K562 (cell line): ENCODE data around the gene PARP15. TPM values are rescaled to one million over a fixed set of nuclear protein-coding genes. Genes with fewer than 3 reads are reported as not detected.

Experiments used
- ATAC-seq: fragments of 200-7000 bp; cut with Tn5 transposase; 3 replicates; pipeline ENCODE4 v1.9.1; 2020; ENCODE audit warnings: moderate library complexity
- BruUV-seq: library from RNA; stranded (reverse); fragments of 400-500 nt; replicated peaks from 2 replicates; lab custom pipeline; 2021; lab: Mats Ljungman, UMichigan
- CTCF ChIA-PET: fragments of 300-600 bp; formaldehyde crosslinking; extraction: SDS; loops from one replicate; lab custom pipeline; 2021; ENCODE audit warnings: low intra/inter-chr PET ratio; lab: Yijun Ruan, JAX
- POLR2A ChIA-PET: fragments of 300-600, 350-650 bp; sonication (Branson Sonifier 250); formaldehyde crosslinking; extraction: SDS; loops from one replicate; lab custom pipeline; 2021; ENCODE audit warnings: antibody characterized with exemption, inconsistent platforms; lab: Yijun Ruan, JAX
- DNase-seq, 4 experiments: peaks; one replicate each; pipeline versions ENCODE4 v3.0.0 to v3.0.0-alpha.2; 2011 to 2018; ENCODE audit warnings: low spot score in 3 of 4, mixed read lengths in 3 of 4; ENCODE audit errors: extremely low read depth in 1 of 4
- FAIRE-seq: peaks from 2 replicates; lab custom pipeline; 2011; peaks lifted over from hg19 to GRCh38; lab: Jason Lieb, UNC
- H2AFZ ChIP-seq: 2 replicates; pipeline ENCODE4 v1.6.0; 2011; ENCODE audit warnings: low read depth, low read length, control low read depth, inconsistent platforms
- H3K27ac ChIP-seq: fragments of 200-600 bp; 3 replicates; pipeline ENCODE4 v1.8.0; 2011; ENCODE audit warnings: low read depth, mild to moderate bottlenecking, control low read depth, inconsistent platforms, low read length, moderate library complexity, mixed read lengths; ENCODE audit errors: extremely low read depth
- H3K27me3 ChIP-seq, 2 experiments: fragments of 300-600 bp in 1 of 2; 2 replicates in 1 of 2; 3 replicates in 1 of 2; pipeline versions ENCODE4 v1.6.0 to v1.8.0; 2011; ENCODE audit warnings: inconsistent platforms in 2 of 2, low read length in 2 of 2, mild to moderate bottlenecking in 1 of 2, mixed read lengths in 1 of 2, moderate library complexity in 1 of 2; ENCODE audit not compliant: control insufficient read depth in 2 of 2, insufficient read depth in 2 of 2
- H3K36me3 ChIP-seq: fragments of 300-600 bp; 3 replicates; pipeline ENCODE4 v1.8.0; 2011; ENCODE audit warnings: mild to moderate bottlenecking, low read length, inconsistent platforms; ENCODE audit not compliant: control insufficient read depth, insufficient read depth
- H3K4me1 ChIP-seq, 2 experiments: fragments of 200-600 bp in 1 of 2; replicated peaks in 1 of 2; 2 replicates in 1 of 2; 3 replicates in 1 of 2; pipeline versions ENCODE4 v1.5.1 to v1.8.0; 2011; ENCODE audit warnings: inconsistent platforms in 2 of 2, low read length in 2 of 2, mild to moderate bottlenecking in 1 of 2, mixed read lengths in 1 of 2, moderate library complexity in 1 of 2; ENCODE audit not compliant: control insufficient read depth in 2 of 2, insufficient read depth in 2 of 2
- H3K4me2 ChIP-seq: 2 replicates; pipeline ENCODE4 v1.6.1; 2011; ENCODE audit warnings: low read length, control low read depth, inconsistent platforms, mixed read lengths; ENCODE audit not compliant: insufficient read depth
- H3K4me3 ChIP-seq: fragments of 200-600 bp; sonication (generic), shearing (Covaris generic); 2 replicates; pipeline ENCODE4 v1.5.1; 2016; ENCODE audit warnings: control low read depth, inconsistent platforms
- H3K79me2 ChIP-seq: fragments of 200-600 bp; 3 replicates; pipeline ENCODE4 v1.8.0; 2011; ENCODE audit warnings: low read length, inconsistent platforms; ENCODE audit not compliant: control insufficient read depth, insufficient read depth
- H3K9ac ChIP-seq, 2 experiments: 2 replicates each; pipeline versions ENCODE4 v1.6.0 to v1.6.1; 2011; ENCODE audit warnings: low read depth in 2 of 2, low read length in 2 of 2, control low read depth in 1 of 2, inconsistent platforms in 1 of 2, mild to moderate bottlenecking in 1 of 2, mixed read lengths in 1 of 2; ENCODE audit not compliant: insufficient read depth in 1 of 2
- H3K9me1 ChIP-seq: one replicate; pipeline ENCODE4 v1.6.0; 2011; ENCODE audit warnings: inconsistent platforms, mild to moderate bottlenecking, low read length, moderate library complexity; ENCODE audit not compliant: control insufficient read depth, insufficient read depth
- H3K9me3 ChIP-seq: replicated peaks from 2 replicates; pipeline ENCODE4 v1.5.1; 2011; ENCODE audit warnings: low read depth, low read length, inconsistent platforms; ENCODE audit not compliant: control insufficient read depth, insufficient read depth
- H4K20me1 ChIP-seq: replicated peaks from 2 replicates; pipeline ENCODE4 v1.6.1; 2011; ENCODE audit warnings: low read length, inconsistent platforms, mixed read lengths; ENCODE audit not compliant: control insufficient read depth, insufficient read depth
- CREB5 ChIP-seq: fragments of 250-450 bp; sonication (Bioruptor Pico); IDR thresholded peaks from 2 replicates; pipeline ENCODE4 v1.5.0; 2020; ENCODE audit warnings: mild to moderate bottlenecking
- EP400 ChIP-seq: fragments of 450-650 bp; IDR thresholded peaks from 2 replicates; pipeline ENCODE4 v1.6.1; 2017; ENCODE audit warnings: antibody characterized with exemption, mild to moderate bottlenecking, moderate library complexity
- HMGN3 ChIP-seq: IDR thresholded peaks from 2 replicates; pipeline ENCODE4 v1.6.1; 2011; ENCODE audit warnings: borderline replicate concordance, low read depth, mild to moderate bottlenecking, mixed read lengths, low read length; ENCODE audit not compliant: insufficient read length; ENCODE audit errors: extremely low read depth
- KAT2B ChIP-seq: IDR thresholded peaks from one replicate; pipeline ENCODE4 v1.6.1; 2012; ENCODE audit warnings: low read depth, mild to moderate bottlenecking, control low read depth, inconsistent platforms, low read length, moderate library complexity
- KLF10 ChIP-seq: fragments of 250-450 bp; sonication (Bioruptor Pico); IDR thresholded peaks from 2 replicates; pipeline ENCODE4 v1.6.1; 2021; ENCODE audit warnings: matching md5 sums
- PML ChIP-seq: IDR thresholded peaks from 2 replicates; pipeline ENCODE4 v1.6.1; 2012; ENCODE audit warnings: low read length, inconsistent platforms
- POLR2G ChIP-seq: fragments of 200-400 bp; formaldehyde crosslinking; IDR thresholded peaks from 2 replicates; pipeline ENCODE4 v1.6.1; 2017; ENCODE audit warnings: low read depth, mild to moderate bottlenecking, antibody characterized with exemption, low read length, moderate library complexity
- POU5F1 ChIP-seq: fragments of 150-350 bp; IDR thresholded peaks from 2 replicates; pipeline ENCODE4 v1.6.1; 2014; ENCODE audit warnings: borderline replicate concordance, low read length, low read depth, mild to moderate bottlenecking; ENCODE audit not compliant: partially characterized antibody
- RBFOX2 ChIP-seq: fragments of 200-400 bp; formaldehyde crosslinking; IDR thresholded peaks from 2 replicates; pipeline ENCODE4 v1.6.1; 2017; ENCODE audit warnings: low read depth, mild to moderate bottlenecking, low read length, moderate library complexity
- RBM15 ChIP-seq: fragments of 200-400 bp; formaldehyde crosslinking; IDR thresholded peaks from 2 replicates; pipeline ENCODE4 v1.6.1; 2018; ENCODE audit warnings: mild to moderate bottlenecking, low read length, moderate library complexity; ENCODE audit not compliant: insufficient read depth
- RUNX1 ChIP-seq: sonication (generic); IDR thresholded peaks from 2 replicates; pipeline ENCODE4 v1.6.1; 2016; ENCODE audit warnings: antibody characterized with exemption, low read depth
- ZNF551 ChIP-seq: fragments of 250-450 bp; sonication (Bioruptor Pico); IDR thresholded peaks from 2 replicates; pipeline ENCODE4 v1.5.0; 2021; ENCODE audit warnings: mild to moderate bottlenecking, moderate library complexity
- ZNF57 ChIP-seq: fragments of 450-650 bp; formaldehyde crosslinking; IDR thresholded peaks from 2 replicates; pipeline ENCODE4 v1.4.0; 2020; ENCODE audit warnings: mild to moderate bottlenecking, moderate library complexity
- WGBS: fragments of 100-300 bp; shearing (Covaris generic); methylation state at CpG from one replicate; pipeline ENCODE4 v1.1.6; 2016; ENCODE audit warnings: low coverage, mixed read lengths; ENCODE audit not compliant: insufficient coverage; ENCODE audit errors: missing lambda C conversion rate; 5-methylcytosine and 5-hydroxymethylcytosine counted together
- in situ Hi-C: fragments of 300-500 bp; cut with MboI; formaldehyde crosslinking; loops from 4 replicates; pipeline ENCODE4 v1.15.0; 2018; ENCODE audit warnings: inconsistent platforms, mixed read lengths
- intact Hi-C: fragments of 100-400 bp; cut with micrococcal nuclease; formaldehyde crosslinking; loops from 2 replicates; pipeline ENCODE4 v1.14.2; 2022
- polyA plus RNA-seq, 8 experiments: library from polyadenylated mRNA; depleted of rRNA in 4 of 8; stranded (reverse) in 5 of 8; unstranded in 3 of 8; fragments of >200 nt; fragmentation: Nextera tagmentation in 2 of 8; fragmentation: Illumina TruSeq in 1 of 8; extraction: Ambion mirVana in 2 of 8; extraction: Trizol in 1 of 8; gene quantifications; 2 replicates each; pipeline versions ENCODE4 v1.2.1 to v1.2.3, GENCODE V29; 2011 to 2014; ENCODE audit warnings: inconsistent platforms in 1 of 8, missing spikeins in 1 of 8
- total RNA-seq, 7 experiments: library from RNA; depleted of rRNA in 6 of 7; stranded (reverse); fragments of >200 nt in 6 of 7; fragmentation: Illumina TruSeq in 2 of 7; extraction: Trizol in 2 of 7; gene quantifications; 2 replicates each; pipeline versions ENCODE4 v1.2.1 to v1.2.3, GENCODE V29; 2011 to 2021; ENCODE audit warnings: low replicate concordance in 1 of 7
- TF ChIP-seq, protein P1 (sequence below): fragments of 450-650 bp; formaldehyde crosslinking; IDR thresholded peaks from 2 replicates; pipeline ENCODE4 v1.4.0; 2022; ENCODE audit warnings: mild to moderate bottlenecking, moderate library complexity
- TF ChIP-seq, protein P2 (sequence below): fragments of 450-650 bp; conservative IDR thresholded peaks from 2 replicates; pipeline ENCODE4 v1.6.1; 2016; ENCODE audit warnings: missing genetic modification characterization, low read depth, mild to moderate bottlenecking, control low read depth, missing compliant biosample characterization

The PARP15 gene
- total and polyA plus RNA-seq, 9 of the 15 experiments (the other 6 are each of a cell fraction or from before 2014, with no cell fraction given), result 0.05 to 0.40 (median 0.13) TPM

GRCh38 chr3:122680475-122681283 lies 103.2 kb downstream of the PARP15 start, which contains the start of gene PARP14:
TSS of gene PARP14 (plus strand) at chr3:122680839. CDS start at chr3:122680884, 45 bp downstream.
- Histone ChIP-seq H3K9me3 (no peaks in the 10 kb centered on the region), H2AFZ (peak within 1 kb of the TSS; percentile 98), H3K4me1 (peaks cover 13 to 17% of the 10 kb centered on the region in 2 experiments; a peak in 4 of 5 replicates), H3K9me1 (no peaks in the 10 kb centered on the region), H3K36me3 (0 out of 3 replicates have a peak, but pooled peaks cover under 1% of the 10 kb centered on the region), H3K9ac (peak within 1 kb of the TSS; percentile 79 to 95), H3K4me2 (peak within 1 kb of the TSS; percentile 85), H3K27me3 (no peaks in the 10 kb centered on the region), H4K20me1 (no peaks in the 10 kb centered on the region), H3K4me3 (peak within 1 kb of the TSS; percentile 77), H3K79me2 (peaks cover 12% of the 10 kb centered on the region), H3K27ac (peak within 1 kb of the TSS; percentile 80)
- intact Hi-C loops (no loop called here), in situ Hi-C loops (loop anchor here (10.0 kb wide), 1 partner anchor 286 kb away; no protein-coding TSS in a partner anchor)
- DNase-seq (peak; percentile 54 to 73 (median 58)), ATAC-seq (peak; percentile 79), FAIRE-seq (no peak)
- CTCF ChIA-PET, result no interaction called here
- POLR2A ChIA-PET, result interaction anchor here (0.6 to 2.3 kb wide), 3 partner anchors 147 to 850 kb away, joined by 3 to 10 read pairs (median 3); partner anchors contain the start of genes FAM162A and MIX23
- BruUV-seq, result no TSS peak
- 2% methylated on average over 34 of the region's 63 CpGs for WGBS
- peak; percentile 12; the same call in 1 of the 2 replicates for TF ChIP-seq EP400
- no peak for TF ChIP-seq PML
- no peak for TF ChIP-seq ZNF57 (CRISPR knock-in tag)
- TF ChIP-seq, protein P1, sequence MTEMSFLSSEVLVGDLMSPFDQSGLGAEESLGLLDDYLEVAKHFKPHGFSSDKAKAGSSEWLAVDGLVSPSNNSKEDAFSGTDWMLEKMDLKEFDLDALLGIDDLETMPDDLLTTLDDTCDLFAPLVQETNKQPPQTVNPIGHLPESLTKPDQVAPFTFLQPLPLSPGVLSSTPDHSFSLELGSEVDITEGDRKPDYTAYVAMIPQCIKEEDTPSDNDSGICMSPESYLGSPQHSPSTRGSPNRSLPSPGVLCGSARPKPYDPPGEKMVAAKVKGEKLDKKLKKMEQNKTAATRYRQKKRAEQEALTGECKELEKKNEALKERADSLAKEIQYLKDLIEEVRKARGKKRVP, result no peak
- TF ChIP-seq RBFOX2, result peak; percentile 76
- no peak for TF ChIP-seq RBM15
- TF ChIP-seq, protein P2, sequence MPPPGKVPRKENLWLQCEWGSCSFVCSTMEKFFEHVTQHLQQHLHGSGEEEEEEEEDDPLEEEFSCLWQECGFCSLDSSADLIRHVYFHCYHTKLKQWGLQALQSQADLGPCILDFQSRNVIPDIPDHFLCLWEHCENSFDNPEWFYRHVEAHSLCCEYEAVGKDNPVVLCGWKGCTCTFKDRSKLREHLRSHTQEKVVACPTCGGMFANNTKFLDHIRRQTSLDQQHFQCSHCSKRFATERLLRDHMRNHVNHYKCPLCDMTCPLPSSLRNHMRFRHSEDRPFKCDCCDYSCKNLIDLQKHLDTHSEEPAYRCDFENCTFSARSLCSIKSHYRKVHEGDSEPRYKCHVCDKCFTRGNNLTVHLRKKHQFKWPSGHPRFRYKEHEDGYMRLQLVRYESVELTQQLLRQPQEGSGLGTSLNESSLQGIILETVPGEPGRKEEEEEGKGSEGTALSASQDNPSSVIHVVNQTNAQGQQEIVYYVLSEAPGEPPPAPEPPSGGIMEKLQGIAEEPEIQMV (tag), result 0 out of 2 replicates have a peak, but pooled peaks have one; percentile 22
- TF ChIP-seq KAT2B, result no peak
- TF ChIP-seq HMGN3, result no peak
- no peak for TF ChIP-seq ZNF551 (CRISPR knock-in tag)
- TF ChIP-seq KLF10, result no peak
- no peak for TF ChIP-seq CREB5 (CRISPR knock-in tag)
- no peak for TF ChIP-seq POU5F1
- TF ChIP-seq POLR2G, result peak; percentile 85
- TF ChIP-seq RUNX1, result no peak
